GM18511 (cell line): Measurements from ENCODE around the gene PCDHGB5.

Source experiments
- ATAC-seq: cut with Tn5 transposase; IDR thresholded peaks from one replicate; pipeline ENCODE4 v1.9.1; 2021; ENCODE audit warnings: mild to moderate bottlenecking, moderate library complexity; ENCODE audit not compliant: unreplicated experiment

PCDHGB5 gene

GRCh38 chr5:141439411-141440141, 41.8 kb downstream of the PCDHGB5 start:
- ATAC-seq, result no peak

- no peak for ATAC-seq
These were observed 42.6 kb downstream of the PCDHGB5 start for GRCh38 chr5:141440341-141440740.

GRCh38 chr5:141441571-141442170, 43.9 kb downstream of the PCDHGB5 start:
- ATAC-seq, result no peak
